AML-193 (cell line): ENCODE data around the gene CCR9.
A peak's percentile ranks its signal among the peaks of the same experiment; 100 is the strongest.

Source experiments
- DNase-seq, 2 experiments: peaks; one replicate each; lab custom pipeline; 2025; lab: John Stamatoyannopoulos, UW

CCR9 gene

GRCh38 chr3:45908761-45909160 is 22.4 kb downstream of the CCR9 start:
- no peak for DNase-seq

- no peak for DNase-seq
Measured at GRCh38 chr3:45909542-45909941, 23.2 kb downstream of the CCR9 start.

GRCh38 chr3:45910892-45911291 is 24.5 kb downstream of the CCR9 start:
- DNase-seq, result no peak

- DNase-seq, result no peak
Measured at GRCh38 chr3:45911511-45912226, 25.3 kb downstream of the CCR9 start.

- DNase-seq, result no peak
Measured at GRCh38 chr3:45912435-45912834, 26.1 kb downstream of the CCR9 start.

GRCh38 chr3:45914362-45915058 is 28.2 kb downstream of the CCR9 start:
- DNase-seq, result no peak

GRCh38 chr3:45915059-45915439 is 28.7 kb downstream of the CCR9 start:
- DNase-seq, result no peak

- DNase-seq, result no peak
Measured at GRCh38 chr3:45915518-45916231, 29.3 kb downstream of the CCR9 start.

- DNase-seq, result no peak
Measured at GRCh38 chr3:45917146-45917898, 31.0 kb downstream of the CCR9 start.

- no peak for DNase-seq
Measured at GRCh38 chr3:45921158-45922038, 35.1 kb downstream of the CCR9 start.

- no peak for DNase-seq
Measured at GRCh38 chr3:45922039-45922326, 35.6 kb downstream of the CCR9 start.

- DNase-seq, result no peak
Measured at GRCh38 chr3:45922950-45923590, 36.7 kb downstream of the CCR9 start.

GRCh38 chr3:45923755-45924154 is 37.4 kb downstream of the CCR9 start:
- DNase-seq, result peak in 1 of 2 experiments; percentile 3

- DNase-seq, result no peak
Measured at GRCh38 chr3:45927881-45928280, 41.5 kb downstream of the CCR9 start.

GRCh38 chr3:45929042-45929679 is 42.8 kb downstream of the CCR9 start:
- DNase-seq, result peak; percentile 7 to 34

GRCh38 chr3:45931496-45931895 is 45.2 kb downstream of the CCR9 start:
- no peak for DNase-seq

GRCh38 chr3:45932112-45932511 is 45.8 kb downstream of the CCR9 start:
- DNase-seq, result peak; percentile 37 to 62

- DNase-seq, result no peak
Measured at GRCh38 chr3:45933591-45933990, 47.2 kb downstream of the CCR9 start.

- DNase-seq, result no peak
Measured at GRCh38 chr3:45936261-45936660, 49.9 kb downstream of the CCR9 start.

GRCh38 chr3:45937206-45938042 is 51.1 kb downstream of the CCR9 start:
- no peak for DNase-seq
